Measurements from ENCODE around the gene VEPH1.

DNA sequence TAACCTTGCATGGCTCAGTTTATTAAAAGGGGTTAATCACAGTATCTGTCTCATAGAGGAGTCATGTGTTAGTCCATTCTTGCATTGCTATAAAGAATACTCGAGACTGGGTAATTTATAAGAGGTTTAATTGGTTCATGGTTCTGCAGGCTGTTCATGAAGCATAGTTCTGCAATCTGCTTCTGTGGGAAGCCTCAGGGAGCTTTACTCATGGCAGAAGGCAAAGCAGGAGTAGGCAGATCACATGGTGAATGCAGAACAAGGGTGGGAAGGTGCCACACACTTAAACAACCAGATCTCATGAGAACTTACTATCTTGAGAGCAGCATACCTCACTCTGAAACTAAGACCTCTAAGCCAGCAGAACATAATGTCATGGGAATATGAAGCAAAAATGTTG, 108.8 kb downstream of the VEPH1 start:
- TF ChIP-seq, protein P1, sequence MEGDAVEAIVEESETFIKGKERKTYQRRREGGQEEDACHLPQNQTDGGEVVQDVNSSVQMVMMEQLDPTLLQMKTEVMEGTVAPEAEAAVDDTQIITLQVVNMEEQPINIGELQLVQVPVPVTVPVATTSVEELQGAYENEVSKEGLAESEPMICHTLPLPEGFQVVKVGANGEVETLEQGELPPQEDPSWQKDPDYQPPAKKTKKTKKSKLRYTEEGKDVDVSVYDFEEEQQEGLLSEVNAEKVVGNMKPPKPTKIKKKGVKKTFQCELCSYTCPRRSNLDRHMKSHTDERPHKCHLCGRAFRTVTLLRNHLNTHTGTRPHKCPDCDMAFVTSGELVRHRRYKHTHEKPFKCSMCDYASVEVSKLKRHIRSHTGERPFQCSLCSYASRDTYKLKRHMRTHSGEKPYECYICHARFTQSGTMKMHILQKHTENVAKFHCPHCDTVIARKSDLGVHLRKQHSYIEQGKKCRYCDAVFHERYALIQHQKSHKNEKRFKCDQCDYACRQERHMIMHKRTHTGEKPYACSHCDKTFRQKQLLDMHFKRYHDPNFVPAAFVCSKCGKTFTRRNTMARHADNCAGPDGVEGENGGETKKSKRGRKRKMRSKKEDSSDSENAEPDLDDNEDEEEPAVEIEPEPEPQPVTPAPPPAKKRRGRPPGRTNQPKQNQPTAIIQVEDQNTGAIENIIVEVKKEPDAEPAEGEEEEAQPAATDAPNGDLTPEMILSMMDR (IDR thresholded peaks at IDR 0.05; ENCODE audit: borderline replicate concordance, extremely low read depth, low read length, poor library complexity, severe bottlenecking): no peak
- no peak for TF ChIP-seq EZH2 (IDR thresholded peaks at IDR 0.05; ENCODE audit: borderline replicate concordance, low read depth, low read length, severe bottlenecking)

All from DND-41 (cell line).